ENCODE measurements around the gene FLRT3. TPM values are rescaled to one million over a fixed set of nuclear protein-coding genes. Genes with fewer than 3 reads are reported as not detected.

Gene FLRT3
- total RNA-seq, 1 experiment from 2014 or later: 2.8 TPM

DNA sequence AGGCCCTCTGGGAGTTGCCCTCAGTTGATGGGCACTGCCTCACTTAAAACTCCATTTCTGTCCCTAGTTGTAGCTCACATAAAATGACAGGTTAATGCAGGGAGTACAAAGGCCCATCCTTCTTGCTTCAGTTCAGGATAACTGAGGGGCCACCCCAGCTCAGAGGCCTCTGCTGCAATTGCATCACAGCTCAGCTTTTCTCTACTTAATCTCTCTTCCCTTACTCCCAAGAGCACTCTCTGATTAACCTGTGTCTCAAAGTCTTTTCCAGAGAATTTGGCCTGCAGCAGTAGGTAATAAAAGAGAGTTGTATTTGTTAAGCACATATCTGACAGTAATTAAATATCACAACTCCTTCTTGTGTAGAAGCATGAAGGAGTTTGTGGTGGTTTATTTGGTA lies 40.9 kb upstream of the FLRT3 start:
- Histone ChIP-seq H3F3A (ENCODE audit: low read length, unreplicated experiment) (no peaks in the 10 kb centered on the region), H3K4me1 (ENCODE audit: insufficient read depth, low read length) (no peaks in the 10 kb centered on the region), H3K9me3 (ENCODE audit: low read length) (no peaks in the 10 kb centered on the region), H3K79me2 (ENCODE audit: low read length) (no peaks in the 10 kb centered on the region), H3K4me2 (ENCODE audit: low read length) (no peak overlapping the region), H3K27ac (ENCODE audit: low read length) (no peak overlapping the region), H2AFZ (ENCODE audit: low read length) (no peak overlapping the region), H3K36me3 (ENCODE audit: low read depth, low read length) (no peaks in the 10 kb centered on the region), H3K9ac (ENCODE audit: low read length) (no peak overlapping the region), H3K9me2 (replicated peaks; ENCODE audit: low read length) (no peaks in the 10 kb centered on the region), H4K20me1 (ENCODE audit: low read length) (no peaks in the 10 kb centered on the region), H3K27me3 (ENCODE audit: low read length) (no peaks in the 10 kb centered on the region), H3K4me3 (ENCODE audit: low read length) (no peak overlapping the region)
- no peak for ATAC-seq
- intact Hi-C loops (cut with micrococcal nuclease): no loop called here
- TF ChIP-seq EZH2phosphoT487 (IDR thresholded peaks at IDR 0.05; ENCODE audit: borderline replicate concordance, low read length) (no peak), EZH2 (IDR thresholded peaks at IDR 0.05; ENCODE audit: low read length, unreplicated experiment) (no peak)
- TF ChIP-seq, protein P1, sequence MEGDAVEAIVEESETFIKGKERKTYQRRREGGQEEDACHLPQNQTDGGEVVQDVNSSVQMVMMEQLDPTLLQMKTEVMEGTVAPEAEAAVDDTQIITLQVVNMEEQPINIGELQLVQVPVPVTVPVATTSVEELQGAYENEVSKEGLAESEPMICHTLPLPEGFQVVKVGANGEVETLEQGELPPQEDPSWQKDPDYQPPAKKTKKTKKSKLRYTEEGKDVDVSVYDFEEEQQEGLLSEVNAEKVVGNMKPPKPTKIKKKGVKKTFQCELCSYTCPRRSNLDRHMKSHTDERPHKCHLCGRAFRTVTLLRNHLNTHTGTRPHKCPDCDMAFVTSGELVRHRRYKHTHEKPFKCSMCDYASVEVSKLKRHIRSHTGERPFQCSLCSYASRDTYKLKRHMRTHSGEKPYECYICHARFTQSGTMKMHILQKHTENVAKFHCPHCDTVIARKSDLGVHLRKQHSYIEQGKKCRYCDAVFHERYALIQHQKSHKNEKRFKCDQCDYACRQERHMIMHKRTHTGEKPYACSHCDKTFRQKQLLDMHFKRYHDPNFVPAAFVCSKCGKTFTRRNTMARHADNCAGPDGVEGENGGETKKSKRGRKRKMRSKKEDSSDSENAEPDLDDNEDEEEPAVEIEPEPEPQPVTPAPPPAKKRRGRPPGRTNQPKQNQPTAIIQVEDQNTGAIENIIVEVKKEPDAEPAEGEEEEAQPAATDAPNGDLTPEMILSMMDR (conservative IDR thresholded peaks at IDR 0.05; ENCODE audit: low read depth, low read length): no peak
- POLR2A ChIA-PET (ENCODE audit: unreplicated experiment): no interaction called here
- no TSS peak for BruUV-seq (replicated peaks)
- no peak for DNase-seq
- CTCF ChIA-PET: no interaction called here

DNA sequence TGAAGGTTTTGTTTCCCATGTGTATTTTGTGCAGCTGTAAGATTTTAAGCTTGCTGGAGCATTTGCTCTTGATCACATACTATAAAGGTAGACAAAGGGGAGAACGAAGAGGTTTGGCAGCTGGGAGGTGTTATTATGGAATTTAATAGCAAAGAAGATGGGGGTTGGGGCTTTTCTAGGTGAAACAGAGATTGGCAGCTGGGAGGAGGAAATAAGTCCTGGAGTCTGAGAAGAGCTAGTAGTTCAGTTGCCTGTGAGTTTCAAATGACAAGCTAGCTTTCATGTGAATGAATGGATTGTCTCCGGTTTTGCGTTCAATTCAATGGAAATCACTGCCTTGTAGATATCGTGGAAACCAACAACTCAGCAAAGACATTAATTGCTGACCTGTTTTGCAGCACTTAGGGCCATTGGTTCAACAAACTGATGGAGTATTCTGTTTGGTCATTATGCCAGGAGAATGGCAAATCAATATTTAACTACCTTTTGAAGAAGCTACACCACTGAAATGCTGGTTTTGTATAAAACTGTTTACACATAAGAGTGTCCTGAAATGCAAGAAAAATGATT lies 38.1 kb upstream of the FLRT3 start:
- Histone ChIP-seq H3K9me2 (replicated peaks; ENCODE audit: low read length) (no peaks in the 10 kb centered on the region), H3K9me3 (ENCODE audit: low read length) (no peaks in the 10 kb centered on the region), H3F3A (ENCODE audit: low read length, unreplicated experiment) (no peaks in the 10 kb centered on the region), H3K9ac (ENCODE audit: low read length) (no peak overlapping the region), H3K27me3 (ENCODE audit: low read length) (no peaks in the 10 kb centered on the region), H3K79me2 (ENCODE audit: low read length) (no peaks in the 10 kb centered on the region), H3K4me1 (ENCODE audit: insufficient read depth, low read length) (no peaks in the 10 kb centered on the region), H3K36me3 (ENCODE audit: low read depth, low read length) (no peaks in the 10 kb centered on the region), H3K27ac (ENCODE audit: low read length) (no peak overlapping the region), H4K20me1 (ENCODE audit: low read length) (no peaks in the 10 kb centered on the region), H2AFZ (ENCODE audit: low read length) (no peak overlapping the region), H3K4me3 (ENCODE audit: low read length) (no peak overlapping the region), H3K4me2 (ENCODE audit: low read length) (no peak overlapping the region)
- no peak for ATAC-seq
- BruUV-seq (replicated peaks): no TSS peak
- POLR2A ChIA-PET (ENCODE audit: unreplicated experiment): interaction anchor here (0.7 kb wide), 1 partner anchor 22 kb away, joined by 3 read pairs; no protein-coding TSS in a partner anchor
- intact Hi-C loops (cut with micrococcal nuclease): no loop called here
- DNase-seq: no peak
- CTCF ChIA-PET: no interaction called here
- TF ChIP-seq EZH2 (IDR thresholded peaks at IDR 0.05; ENCODE audit: low read length, unreplicated experiment): no peak
- TF ChIP-seq EZH2phosphoT487 (IDR thresholded peaks at IDR 0.05; ENCODE audit: borderline replicate concordance, low read length): no peak
- TF ChIP-seq, protein P1 (conservative IDR thresholded peaks at IDR 0.05; ENCODE audit: low read depth, low read length): no peak

DNA sequence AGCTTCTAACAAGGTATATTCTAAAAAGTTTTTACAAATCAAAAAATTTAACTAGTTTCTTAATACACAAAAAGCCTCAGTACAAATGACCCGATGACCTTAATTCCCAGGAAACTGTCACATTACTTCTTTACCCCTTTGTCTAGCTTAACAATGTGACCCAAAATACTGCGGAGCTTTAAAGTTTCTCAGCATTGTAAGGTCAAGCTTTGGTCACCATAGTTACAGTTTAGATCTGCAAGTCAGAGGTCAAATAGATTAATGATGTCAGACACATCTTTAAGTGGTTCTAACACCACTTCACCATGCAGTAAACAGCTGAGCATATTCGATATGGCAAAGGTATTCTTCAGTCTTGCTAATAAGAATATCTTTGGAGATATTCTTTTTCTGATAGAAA lies 36.8 kb upstream of the FLRT3 start:
- H3F3A ChIP-seq (ENCODE audit: low read length, unreplicated experiment): no peaks in the 10 kb centered on the region
- no peak overlapping the region for H3K27ac ChIP-seq (ENCODE audit: low read length)
- no peak overlapping the region for H3K4me2 ChIP-seq (ENCODE audit: low read length)
- H3K79me2 ChIP-seq (ENCODE audit: low read length): no peaks in the 10 kb centered on the region
- ChIA-PET CTCF (no interaction called here), POLR2A (ENCODE audit: unreplicated experiment) (no interaction called here)
- no TSS peak for BruUV-seq (replicated peaks)
- no peak for ATAC-seq
- no peaks in the 10 kb centered on the region for H3K9me3 ChIP-seq (ENCODE audit: low read length)
- TF ChIP-seq EZH2 (IDR thresholded peaks at IDR 0.05; ENCODE audit: low read length, unreplicated experiment) (no peak), EZH2phosphoT487 (IDR thresholded peaks at IDR 0.05; ENCODE audit: borderline replicate concordance, low read length) (no peak)
- TF ChIP-seq, protein P1 (conservative IDR thresholded peaks at IDR 0.05; ENCODE audit: low read depth, low read length): no peak
- no peaks in the 10 kb centered on the region for H4K20me1 ChIP-seq (ENCODE audit: low read length)
- no peaks in the 10 kb centered on the region for H3K9me2 ChIP-seq (replicated peaks; ENCODE audit: low read length)
- H3K27me3 ChIP-seq (ENCODE audit: low read length): no peaks in the 10 kb centered on the region
- no peak overlapping the region for H3K4me3 ChIP-seq (ENCODE audit: low read length)
- no peak overlapping the region for H2AFZ ChIP-seq (ENCODE audit: low read length)
- no peaks in the 10 kb centered on the region for H3K4me1 ChIP-seq (ENCODE audit: insufficient read depth, low read length)
- no peak overlapping the region for H3K9ac ChIP-seq (ENCODE audit: low read length)
- no peak for DNase-seq
- no peaks in the 10 kb centered on the region for H3K36me3 ChIP-seq (ENCODE audit: low read depth, low read length)
- intact Hi-C loops (cut with micrococcal nuclease): no loop called here
